ENCODE data around the gene GZMH.
"Not testable (repeated sequence)": the region's sequence is repeated elsewhere in the genome, so short reads cannot be mapped to it uniquely, and the experiment has no call there.

The GZMH gene

GRCh38 chr14:24609655-24610344 is at the start of gene GZMH:
Gene GZMH (minus strand): TSS chr14:24609685. CDS start chr14:24609613, 72 bp downstream.
- DNase-seq: no peak

GRCh38 chr14:24648361-24648760 is 38.9 kb upstream of the GZMH start:
- not testable (repeated sequence) for DNase-seq

- no peak for DNase-seq
Measured at GRCh38 chr14:24639905-24640304, 30.4 kb upstream of the GZMH start.

- no peak for DNase-seq
Measured at GRCh38 chr14:24639270-24639669, 29.8 kb upstream of the GZMH start.

- no peak for DNase-seq
Measured at GRCh38 chr14:24634158-24634557, 24.7 kb upstream of the GZMH start, which contains the start of gene GZMB. Gene GZMB (minus strand): TSS chr14:24634190. CDS start chr14:24634160, 30 bp downstream.

- no peak for DNase-seq
Measured at GRCh38 chr14:24633353-24633752, 23.9 kb upstream of the GZMH start.

GRCh38 chr14:24632761-24633160 is 23.3 kb upstream of the GZMH start:
- DNase-seq: no peak

- no peak for DNase-seq
Measured at GRCh38 chr14:24632336-24632735, 22.9 kb upstream of the GZMH start.

GRCh38 chr14:24631749-24632335 is 22.4 kb upstream of the GZMH start:
- DNase-seq: no peak

GRCh38 chr14:24630872-24631477 is 21.5 kb upstream of the GZMH start:
- DNase-seq: no peak

- no peak for DNase-seq
Measured at GRCh38 chr14:24630087-24630871, 20.8 kb upstream of the GZMH start.

- no peak for DNase-seq
Measured at GRCh38 chr14:24629521-24629920, 20.0 kb upstream of the GZMH start.

GRCh38 chr14:24613747-24614146 is 4.3 kb upstream of the GZMH start:
- no peak for DNase-seq

- DNase-seq: no peak
Measured at GRCh38 chr14:24613241-24613640, 3.8 kb upstream of the GZMH start.

GRCh38 chr14:24612196-24612595 is 2.7 kb upstream of the GZMH start:
- DNase-seq: no peak

- DNase-seq: no peak
Measured at GRCh38 chr14:24607635-24608514, 1.6 kb downstream of the GZMH start.

GRCh38 chr14:24607081-24607480 is 2.4 kb downstream of the GZMH start:
- no peak for DNase-seq

- DNase-seq: no peak
Measured at GRCh38 chr14:24606297-24606696, 3.2 kb downstream of the GZMH start.

GRCh38 chr14:24605435-24606190 is 3.9 kb downstream of the GZMH start:
- no peak for DNase-seq

- DNase-seq: no peak
Measured at GRCh38 chr14:24597403-24597802, 12.1 kb downstream of the GZMH start.

GRCh38 chr14:24595073-24595808 is 14.2 kb downstream of the GZMH start:
- DNase-seq: no peak
